Globus pallidus (tissue), 1 donor: ENCODE results near the gene ORMDL2.
"Not testable (repeated sequence)": the region's sequence is repeated elsewhere in the genome, so short reads cannot be mapped to it uniquely, and the experiment has no call there.

Experiments
- DNase-seq: peaks from one replicate; pipeline ENCODE4 v3.0.0-alpha.2; 2015; ENCODE audit warnings: low spot score

The ORMDL2 gene

DNA sequence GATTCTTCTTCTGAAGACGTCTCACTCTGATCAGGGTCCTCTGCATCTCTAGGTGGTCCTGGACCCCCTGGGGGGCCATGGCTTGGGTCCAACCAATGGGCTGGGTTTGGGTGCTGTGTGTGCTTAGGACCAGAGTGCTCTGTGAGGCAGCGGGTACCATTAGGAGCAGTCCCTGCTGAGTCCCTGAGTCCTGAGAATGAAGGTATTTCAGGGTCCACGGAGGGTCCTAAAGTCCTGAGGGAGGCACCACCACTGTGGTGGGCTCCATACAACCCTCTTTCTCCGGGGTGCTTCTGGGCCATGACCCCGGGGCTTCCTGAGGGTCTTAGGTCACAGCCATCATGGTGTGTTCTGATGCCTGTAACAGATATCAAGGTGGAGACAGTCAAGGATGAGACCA lies 10.5 kb downstream of the ORMDL2 start:
- DNase-seq = no peak

DNA sequence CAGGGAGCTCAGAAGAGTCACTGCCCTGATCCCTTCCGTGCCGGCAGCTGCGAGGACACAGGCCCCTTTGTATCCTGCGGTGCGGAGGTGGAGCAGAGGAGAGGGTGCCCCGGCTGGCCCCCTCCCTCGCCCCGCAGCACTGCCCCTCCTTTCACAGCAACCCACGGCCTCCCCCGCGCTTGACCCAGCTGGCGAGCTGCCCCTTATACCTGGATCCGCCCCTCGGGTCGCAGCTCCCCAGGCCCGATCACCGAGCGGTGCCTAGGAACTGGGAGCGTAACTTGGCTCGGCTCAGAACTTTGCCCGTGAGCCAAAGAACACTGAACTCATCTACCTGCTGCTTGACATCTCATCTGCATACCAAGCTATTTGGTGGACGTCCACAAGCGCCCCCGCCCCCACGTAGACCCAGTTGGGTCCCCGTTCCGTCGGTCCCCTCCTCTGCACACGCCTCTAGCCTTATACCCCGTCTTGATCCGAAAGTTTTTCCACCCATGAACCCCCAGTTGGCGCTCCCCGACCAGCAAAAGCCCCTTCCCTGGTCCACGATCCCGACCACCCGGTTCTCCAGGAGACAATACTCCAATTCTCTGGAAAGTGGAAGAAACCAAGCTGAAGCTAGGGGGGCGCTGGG lies 12.2 kb downstream of the ORMDL2 start:
- DNase-seq = peak; percentile 74

DNA sequence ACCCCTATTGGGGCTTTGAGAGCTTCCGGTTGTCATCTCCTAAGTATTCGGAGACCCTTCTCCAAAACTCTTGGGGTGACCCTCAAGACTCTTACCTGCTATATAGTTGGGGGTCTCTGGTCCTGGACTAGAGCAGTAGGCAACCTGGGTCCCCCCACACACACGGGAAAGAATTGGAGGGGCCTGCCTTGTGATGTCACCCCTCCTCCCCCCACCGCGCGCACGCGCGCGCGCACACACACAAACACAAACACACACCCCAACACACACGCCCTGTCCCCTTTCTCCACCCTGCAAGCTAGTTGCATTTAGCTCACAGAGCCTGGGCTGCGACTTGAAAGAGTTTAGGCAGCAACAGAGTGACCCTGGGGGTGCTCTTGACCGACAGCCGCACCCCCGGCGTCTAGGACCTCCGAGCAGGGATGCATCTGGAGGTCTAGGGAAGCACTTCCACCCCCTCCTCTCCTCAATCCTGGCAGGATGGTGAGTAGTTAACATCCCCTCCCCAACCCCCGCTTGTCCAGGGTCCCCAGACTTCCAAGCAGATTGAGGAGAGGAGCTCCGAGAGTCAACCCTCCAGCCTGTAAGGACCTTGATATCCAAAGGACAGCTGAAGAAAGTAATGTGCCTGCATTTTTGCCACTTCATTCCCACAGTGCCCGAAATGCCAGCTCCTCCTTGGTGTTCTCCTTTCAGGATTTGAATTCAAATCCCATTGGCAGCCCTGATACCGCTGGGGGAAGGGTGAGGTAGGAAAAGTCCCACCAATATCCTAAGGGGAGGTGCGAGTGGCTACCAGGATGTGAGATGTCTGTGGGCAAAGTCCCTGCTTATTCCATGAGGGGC lies 13.0 kb downstream of the ORMDL2 start:
- peak; percentile 79 for DNase-seq

DNA sequence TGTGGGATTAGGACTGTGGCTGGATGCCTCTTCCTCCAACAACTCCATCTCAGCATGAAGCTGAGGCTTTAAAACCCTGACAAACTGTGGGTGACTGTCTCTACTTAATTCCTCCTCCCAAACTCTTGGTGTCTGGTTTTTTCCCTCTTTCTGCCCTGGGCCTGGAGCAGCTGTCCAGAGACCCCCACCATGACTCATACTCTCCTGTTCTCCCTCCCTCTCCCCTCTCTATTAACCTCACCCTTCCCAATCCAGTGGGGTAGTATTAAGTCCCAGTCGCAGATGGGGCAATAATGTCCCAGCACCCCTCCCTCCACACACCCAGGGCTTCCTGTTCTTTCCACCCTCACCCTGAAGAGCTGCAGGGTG lies 13.6 kb downstream of the ORMDL2 start:
- DNase-seq = no peak

DNA sequence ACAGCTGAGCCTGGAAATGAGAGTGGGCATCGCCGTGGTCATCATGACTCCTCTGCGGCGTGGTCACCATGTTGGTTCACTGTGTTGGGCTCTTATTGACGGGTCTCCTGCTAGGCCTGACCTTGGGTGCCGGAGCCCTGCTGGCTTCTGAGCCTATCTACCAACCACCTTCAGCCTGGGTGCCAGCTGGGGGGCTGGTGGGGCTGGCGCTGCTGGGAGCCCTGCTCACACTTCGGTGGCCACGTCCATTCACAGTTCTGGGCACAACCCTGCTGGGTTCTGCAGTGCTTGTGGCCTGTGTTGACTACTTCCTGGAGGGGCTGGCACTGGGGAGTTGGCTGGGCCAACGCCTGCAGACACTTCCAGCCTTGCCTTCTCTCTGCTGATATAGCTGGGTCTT lies 15.2 kb downstream of the ORMDL2 start:
- DNase-seq = no peak

DNA sequence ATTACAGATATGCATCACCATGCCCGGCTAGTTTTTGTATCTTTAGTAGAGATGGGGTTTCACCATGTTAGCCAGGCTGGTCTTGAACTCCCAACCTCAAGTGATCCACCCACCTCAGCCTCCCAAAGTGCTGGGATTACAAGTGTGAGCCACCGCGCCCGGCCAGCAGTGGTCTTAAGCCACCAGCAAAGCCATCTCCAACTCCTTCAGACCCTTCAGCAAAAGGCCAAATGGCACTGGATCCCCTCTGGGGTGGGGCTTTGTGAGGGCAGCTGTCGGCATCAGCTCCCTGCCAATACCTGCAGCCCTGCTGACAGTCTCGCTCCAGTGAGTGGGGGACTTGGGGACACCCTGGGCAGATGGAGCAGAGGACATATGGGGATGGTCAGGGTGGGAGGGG lies 16.6 kb downstream of the ORMDL2 start:
- DNase-seq = not testable (repeated sequence)

DNA sequence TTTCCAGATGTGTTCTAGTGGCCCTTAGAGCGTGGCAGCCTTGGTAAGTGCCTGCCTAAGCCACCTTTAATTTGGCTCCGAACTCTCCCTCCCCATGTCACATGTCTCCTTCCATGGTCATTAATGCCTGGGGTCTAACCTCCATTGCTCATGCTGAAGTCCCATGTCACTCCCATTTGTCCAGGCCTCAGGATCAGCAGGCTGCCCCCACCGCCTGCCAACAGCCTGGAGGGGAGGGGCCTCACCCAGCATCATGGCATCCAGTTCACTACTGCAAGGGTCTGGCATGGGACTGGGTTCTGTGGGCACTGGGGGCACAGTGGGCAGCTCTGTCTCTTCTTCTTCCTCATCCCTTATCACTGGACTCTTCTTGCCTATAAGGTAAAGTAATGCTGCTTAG lies 20.5 kb downstream of the ORMDL2 start:
- DNase-seq = no peak

DNA sequence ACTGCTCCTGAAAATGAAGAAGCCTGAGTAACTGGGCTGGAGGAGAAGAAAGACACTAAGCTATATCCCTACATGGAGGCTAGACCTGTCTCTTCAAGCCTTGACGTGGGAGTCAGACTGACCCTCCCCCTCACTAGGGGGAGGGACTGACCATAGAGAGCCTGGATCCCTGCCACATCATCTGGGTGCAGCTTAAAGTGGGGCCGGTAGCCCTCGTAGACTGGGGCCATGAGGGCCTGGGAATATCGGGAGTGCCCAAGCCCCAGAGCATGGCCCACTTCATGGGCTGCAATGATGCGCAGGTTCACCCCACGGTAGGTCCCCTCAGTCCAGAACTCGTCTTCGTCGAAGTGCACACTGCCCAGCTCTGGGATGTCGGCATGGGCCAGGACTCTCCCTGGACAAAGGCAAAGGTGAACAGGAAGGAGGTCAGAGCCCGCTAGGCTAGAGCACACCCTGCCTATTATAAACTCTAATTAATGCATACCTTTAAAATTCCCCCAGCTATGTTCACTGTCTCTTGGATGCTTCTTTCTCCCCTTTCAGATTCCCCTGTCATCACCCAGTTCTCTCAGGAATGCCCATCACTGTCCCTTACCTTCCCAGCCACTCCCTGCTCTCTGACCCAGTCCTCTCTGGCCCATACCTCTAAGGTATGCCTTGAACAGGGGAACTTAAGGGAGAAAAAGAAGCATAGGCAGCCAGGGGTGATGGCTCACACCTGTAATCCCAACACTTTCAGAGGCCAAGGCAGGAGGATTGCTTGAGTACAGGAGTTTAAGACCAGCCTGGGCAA lies 21.7 kb downstream of the ORMDL2 start:
- no peak for DNase-seq

DNA sequence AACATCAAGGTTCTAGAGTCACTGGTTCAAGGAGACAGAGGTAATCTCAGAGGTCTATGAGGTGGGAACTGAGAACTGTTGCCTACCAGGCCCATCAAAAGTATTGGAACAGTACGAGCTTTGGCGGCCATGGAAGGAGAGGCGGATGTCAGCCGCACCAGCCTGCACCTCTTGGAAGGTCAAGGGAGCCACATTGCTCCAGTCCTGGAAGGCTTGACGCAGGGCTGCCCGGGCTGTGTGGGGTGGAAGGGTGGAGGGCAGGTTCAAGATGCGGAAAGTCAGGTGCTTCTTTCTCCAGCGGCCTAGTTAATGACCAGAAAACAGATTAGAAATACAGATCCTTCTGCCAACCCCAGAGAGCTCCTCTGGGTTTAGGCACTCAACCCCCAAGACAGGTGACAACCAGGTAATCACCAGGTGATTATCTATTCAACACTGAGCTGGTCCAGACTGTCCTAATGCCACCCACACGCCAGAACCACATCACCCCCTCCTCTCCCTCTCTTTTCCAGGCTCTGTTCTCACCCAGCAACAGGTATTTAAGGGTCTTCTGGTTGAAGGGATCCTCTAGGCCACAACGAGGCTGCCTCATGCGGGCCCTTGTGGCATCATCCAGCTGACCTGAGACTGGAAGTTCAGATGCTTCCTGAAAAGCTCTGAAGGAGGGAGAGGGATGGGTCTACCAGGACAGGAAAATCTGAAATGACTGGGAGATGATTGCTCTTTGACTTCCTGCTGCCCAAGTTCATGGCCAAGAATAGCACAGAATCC lies 22.9 kb downstream of the ORMDL2 start:
- DNase-seq = no peak

DNA sequence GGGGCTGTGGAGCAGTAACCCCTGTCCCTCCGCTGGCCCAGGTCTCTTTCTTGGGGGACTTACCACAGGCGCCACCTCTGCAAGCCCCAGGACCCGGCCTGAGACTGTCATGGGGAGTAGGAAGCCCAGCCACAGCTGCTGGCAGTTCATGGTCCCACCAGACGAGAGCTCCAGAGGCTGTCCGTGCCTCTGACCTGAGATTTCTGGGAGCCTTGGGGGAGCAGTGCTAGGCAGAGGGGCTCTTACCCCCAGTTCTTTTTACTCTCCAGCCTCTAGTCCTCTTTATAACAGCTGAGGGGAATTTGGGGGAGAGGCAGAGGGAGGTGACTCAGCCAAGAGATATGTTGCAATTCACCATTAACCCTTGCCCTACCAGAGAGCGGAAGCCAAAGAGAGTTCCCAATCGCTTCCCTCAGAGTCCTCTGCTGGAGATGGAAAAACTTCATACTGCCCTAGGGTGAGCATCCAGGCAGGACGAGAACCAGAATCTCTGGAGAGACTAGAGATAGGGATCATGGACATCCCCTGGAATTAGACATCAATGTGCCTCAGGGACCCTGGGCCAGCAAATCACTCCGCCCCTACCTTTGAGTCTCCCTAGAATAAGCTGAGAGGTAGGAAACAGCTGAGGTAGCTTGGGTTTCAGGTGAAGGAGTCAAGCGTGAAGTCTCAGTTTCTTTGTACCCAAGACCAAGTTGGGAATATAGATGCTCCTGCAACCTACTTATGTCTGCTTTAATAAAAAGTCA lies 25.0 kb downstream of the ORMDL2 start, which contains the start of gene MMP19:
Gene MMP19, minus strand, starts transcription at position 256 of the 749 bp plus-strand sequence. Its CDS starts 106 bp downstream, at position 150.
- DNase-seq = no peak

DNA sequence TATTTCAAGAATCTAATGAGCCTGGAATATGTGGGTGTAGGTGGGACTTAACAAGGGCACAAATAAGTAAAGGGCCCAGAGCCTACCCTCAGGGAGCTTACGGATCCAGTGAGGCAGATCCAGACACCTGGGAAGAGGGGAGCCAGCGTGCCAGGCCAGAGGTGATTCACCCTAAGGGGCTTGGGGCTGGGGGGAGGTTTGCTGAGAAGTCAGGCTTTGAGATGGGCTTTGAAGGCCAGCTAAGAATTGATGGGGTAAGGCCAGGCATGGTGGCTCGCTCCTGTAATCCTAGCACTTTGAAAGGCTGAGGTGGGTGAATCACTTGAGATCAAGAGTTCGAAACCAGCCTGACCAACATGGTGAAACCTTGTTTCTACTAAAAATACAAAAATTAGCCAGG lies 25.6 kb downstream of the ORMDL2 start:
- no peak for DNase-seq

DNA sequence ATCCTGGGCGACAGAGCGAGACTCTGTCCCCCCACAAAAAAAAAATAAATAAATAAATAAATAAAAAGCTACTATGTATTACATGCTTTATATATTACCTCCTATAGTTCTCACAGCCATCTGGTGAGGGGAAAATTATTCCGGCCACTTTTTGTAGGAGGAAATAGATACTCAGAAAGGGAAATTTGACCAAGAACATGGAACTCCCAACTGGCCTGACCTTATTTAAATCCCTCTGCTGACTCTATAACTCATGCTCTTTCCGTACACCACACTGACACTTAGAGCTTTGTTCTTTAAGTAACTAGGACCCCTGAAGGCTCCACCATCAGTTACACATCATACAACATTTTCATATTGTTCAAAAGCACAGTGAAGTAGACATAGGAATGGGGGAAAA lies 27.1 kb downstream of the ORMDL2 start:
- no peak for DNase-seq

DNA sequence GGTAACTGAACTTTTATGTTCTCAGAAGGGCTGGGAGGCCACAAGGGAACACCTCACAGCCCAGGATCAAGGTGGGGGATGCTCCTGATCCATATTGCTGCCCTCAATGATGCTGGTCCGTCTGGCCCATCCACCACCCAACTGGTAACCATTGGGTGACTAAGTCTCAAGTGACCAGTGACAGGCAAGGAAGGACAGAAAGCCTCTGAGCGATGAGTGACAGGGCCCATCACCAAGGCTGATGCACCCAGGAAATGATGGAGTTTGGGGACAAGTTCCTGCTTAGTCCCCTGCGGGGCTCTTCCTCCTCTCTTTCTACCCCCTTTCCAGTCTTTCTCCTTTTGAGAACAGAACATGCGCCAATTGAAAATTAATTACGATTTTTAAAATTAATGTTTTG lies 27.5 kb downstream of the ORMDL2 start:
- DNase-seq = no peak

DNA sequence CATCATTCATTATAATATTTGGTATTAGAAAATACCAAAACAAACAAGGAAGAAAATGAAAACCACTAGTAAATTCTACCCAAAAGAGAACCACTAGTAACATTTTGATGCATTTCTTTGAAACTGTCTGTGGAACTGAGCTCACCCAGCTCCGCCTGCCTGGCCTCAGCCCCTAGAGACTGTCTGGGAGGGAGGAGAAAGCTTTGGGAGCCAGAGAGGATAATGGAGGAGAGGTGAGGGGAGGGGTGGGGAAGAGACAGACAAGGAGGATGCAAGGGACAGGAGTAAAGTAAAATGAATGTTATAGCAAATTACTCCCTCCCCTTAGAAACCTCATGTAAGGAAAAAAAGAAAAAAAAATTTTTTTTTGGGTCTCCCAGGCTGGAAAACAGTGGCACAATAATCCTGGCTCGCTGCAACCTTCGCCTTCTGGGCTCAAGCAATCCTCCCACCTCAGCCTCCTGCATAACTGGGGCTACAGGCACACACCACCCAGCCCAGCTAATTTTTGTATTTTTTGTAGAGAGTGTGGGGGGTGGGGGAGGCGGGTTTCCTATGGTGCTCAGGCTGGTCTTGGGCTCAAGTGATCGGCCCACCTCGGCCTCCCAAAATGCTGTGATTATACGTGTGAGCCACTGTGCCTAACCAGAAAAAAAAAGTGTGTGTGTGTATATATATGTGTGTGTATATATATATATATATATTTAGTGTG lies 28.1 kb downstream of the ORMDL2 start:
- DNase-seq = no peak

DNA sequence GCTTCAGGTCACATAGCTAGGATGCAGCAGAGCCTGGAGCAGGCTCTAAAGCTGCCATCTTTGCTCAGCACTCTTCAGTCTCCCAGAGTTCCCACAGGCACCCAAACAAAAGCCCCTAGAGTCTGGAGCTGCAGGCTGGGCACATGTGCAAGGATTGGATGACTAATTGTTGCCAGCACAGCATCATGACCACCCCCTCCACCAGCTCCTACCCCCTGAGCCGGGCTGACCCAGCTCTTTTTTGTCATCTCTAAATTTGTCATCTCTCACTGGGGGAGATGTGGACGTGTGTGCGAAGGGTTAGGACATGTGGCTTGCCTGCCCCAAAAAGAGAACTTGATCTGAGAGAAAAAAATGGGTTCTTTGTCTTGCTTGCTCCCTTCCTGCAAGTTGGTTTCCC lies 29.2 kb downstream of the ORMDL2 start:
- DNase-seq = no peak

DNA sequence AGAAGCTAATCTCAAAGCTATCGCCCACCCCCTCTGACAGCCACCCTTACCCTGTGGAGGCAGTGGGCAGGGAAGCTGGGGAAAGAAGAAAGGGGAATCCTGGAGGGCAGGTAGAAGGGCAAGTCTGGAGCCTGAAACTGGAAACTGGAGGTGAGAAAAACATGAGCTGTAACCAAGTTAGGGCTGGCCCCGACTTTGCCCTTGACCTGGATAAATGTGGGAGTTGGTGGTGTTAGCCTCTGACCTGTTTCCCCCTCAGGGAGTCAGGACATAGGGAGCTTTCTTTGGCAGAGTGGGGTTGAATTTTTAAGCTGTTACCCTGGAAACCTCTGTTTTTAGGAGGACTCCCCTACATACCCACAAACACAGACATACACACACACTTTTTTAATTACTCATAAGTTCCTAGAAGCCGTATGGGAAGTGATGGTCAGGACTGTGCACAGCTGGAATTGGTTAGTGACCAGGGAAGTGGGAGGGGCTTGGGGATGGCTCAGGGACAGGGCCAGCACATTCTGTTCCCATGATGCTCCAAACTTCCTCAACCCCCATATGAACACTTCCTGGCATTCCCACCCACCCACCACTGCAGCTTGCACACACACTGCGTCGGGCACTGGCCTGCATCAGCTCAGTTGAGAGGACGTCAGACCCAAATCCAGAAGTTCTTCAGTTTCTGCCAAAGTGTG lies 29.9 kb downstream of the ORMDL2 start:
- DNase-seq = peak; percentile 28

DNA sequence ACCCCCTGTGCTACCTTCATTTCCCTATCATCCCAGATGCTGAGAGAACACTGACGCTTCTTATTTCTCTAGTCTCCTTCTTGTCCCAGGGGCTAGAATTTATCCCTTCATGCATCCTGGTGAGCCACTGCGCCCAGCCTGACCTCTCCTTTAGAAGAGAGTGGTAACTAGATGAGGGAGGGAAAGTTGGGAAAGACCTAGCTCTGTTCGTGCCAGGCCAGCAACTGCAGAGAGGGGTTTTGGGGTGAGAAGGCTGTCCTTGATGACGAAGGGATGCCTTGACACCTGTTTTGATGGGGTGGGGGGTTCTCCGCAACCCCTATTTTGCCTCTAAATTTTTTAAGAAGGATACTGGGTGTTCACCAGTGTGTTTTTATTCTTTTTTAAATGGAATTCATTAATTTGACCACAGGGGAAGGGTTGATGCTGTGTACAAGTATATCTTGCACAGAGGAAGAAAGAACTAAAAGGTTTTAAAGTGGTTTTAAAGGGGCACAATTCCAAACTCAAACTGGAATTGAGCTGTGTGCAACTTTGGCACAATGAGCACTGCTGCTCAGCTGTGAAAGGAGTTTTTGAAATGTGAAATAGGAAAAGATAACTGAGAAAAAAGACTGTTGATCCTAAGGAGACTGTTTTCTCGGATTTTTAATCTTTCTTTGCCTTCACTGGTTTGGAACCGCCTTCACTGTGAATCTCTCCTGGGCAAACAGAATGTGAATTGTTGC lies 31.9 kb downstream of the ORMDL2 start:
- no peak for DNase-seq

DNA sequence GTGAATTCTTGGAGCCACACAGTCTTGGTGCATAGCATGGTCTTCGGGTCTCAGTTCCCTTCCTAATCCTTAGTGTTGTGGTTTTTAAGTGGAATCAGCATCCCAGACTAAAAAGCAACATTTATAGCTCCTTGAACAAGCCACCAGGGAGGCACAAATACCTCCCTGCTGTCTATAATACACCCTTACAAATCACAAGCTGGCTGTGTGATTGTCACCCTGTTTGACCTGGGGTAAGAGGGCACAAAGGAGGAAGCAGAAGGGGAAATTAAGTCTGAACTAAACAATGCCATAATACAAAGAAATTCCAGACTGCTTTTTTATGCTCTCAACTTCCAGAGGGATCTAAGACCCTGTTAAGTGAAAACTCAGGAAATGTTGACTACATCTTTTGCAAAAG lies 32.6 kb downstream of the ORMDL2 start:
- no peak for DNase-seq

DNA sequence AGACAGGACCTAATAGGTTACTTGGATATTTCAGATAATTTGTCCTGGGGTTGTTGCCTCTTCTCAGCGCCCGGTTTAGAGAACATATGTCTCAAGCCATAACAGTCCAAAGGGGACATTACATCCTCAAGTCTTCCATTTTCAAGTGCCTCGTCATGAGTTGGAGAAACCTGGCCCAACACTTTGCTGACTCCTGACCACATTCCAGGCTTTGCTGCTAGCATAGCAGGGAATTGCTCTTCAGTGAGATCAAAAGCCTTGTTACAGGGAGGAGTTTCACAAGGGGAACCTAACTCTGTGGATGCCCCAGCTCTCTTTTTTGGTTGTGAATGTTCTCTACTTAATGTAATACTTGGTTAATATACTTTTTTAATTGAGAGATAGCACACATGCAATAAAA lies 33.1 kb downstream of the ORMDL2 start:
- DNase-seq = no peak
